Activated CD4-positive, alpha-beta memory T cell treated with anti-CD3 and anti-CD28 coated beads, Interleukin-2, amount 10 ng/mL, durations not matched to agents 7 days and 5 days (primary cell): ENCODE results near the gene EPB41L2. TPM values are rescaled to one million over a fixed set of nuclear protein-coding genes. Genes with fewer than 3 reads are reported as not detected.
A peak's percentile ranks its signal among the peaks of the same experiment; 100 is the strongest.

Experiments
- CTCF ChIA-PET: fragments of 350-600 bp; sonication (Branson Sonifier 250); formaldehyde crosslinking; loops from one replicate; lab custom pipeline; 2021; ENCODE audit warnings: antibody characterized with exemption, inconsistent platforms; lab: Charles Lee
- POLR2A ChIA-PET: fragments of 350-600 bp; sonication (Branson Sonifier 250); formaldehyde crosslinking; loops from one replicate; lab custom pipeline; 2021; ENCODE audit warnings: antibody characterized with exemption; lab: Charles Lee
- DNase-seq: peaks from one replicate; pipeline ENCODE4 v3.0.0-alpha.2; 2020
- H3K27ac Mint-ChIP-seq: one replicate; pipeline ENCODE4 v1.8.0; 2021; ENCODE audit warnings: mild to moderate bottlenecking, mixed read lengths
- H3K27me3 Mint-ChIP-seq: one replicate; pipeline ENCODE4 v1.8.0; 2021; ENCODE audit warnings: mixed read lengths
- H3K36me3 Mint-ChIP-seq: one replicate; pipeline ENCODE4 v1.8.0; 2021; ENCODE audit warnings: low read depth, mixed read lengths
- H3K4me1 Mint-ChIP-seq: one replicate; pipeline ENCODE4 v1.8.0; 2021; ENCODE audit warnings: mixed read lengths
- H3K4me3 Mint-ChIP-seq: one replicate; pipeline ENCODE4 v1.8.0; 2021; ENCODE audit warnings: mild to moderate bottlenecking, mixed read lengths
- H3K9me3 Mint-ChIP-seq: one replicate; pipeline ENCODE4 v1.8.0; 2021; ENCODE audit warnings: mixed read lengths
- total RNA-seq, 2 experiments: library from RNA; stranded (reverse); gene quantifications; one replicate each; pipeline ENCODE4 v1.2.3, GENCODE V29; 2021

EPB41L2 gene
- total RNA-seq, 2 experiments from 2014 or later = 24.8 to 25.6 TPM

DNA sequence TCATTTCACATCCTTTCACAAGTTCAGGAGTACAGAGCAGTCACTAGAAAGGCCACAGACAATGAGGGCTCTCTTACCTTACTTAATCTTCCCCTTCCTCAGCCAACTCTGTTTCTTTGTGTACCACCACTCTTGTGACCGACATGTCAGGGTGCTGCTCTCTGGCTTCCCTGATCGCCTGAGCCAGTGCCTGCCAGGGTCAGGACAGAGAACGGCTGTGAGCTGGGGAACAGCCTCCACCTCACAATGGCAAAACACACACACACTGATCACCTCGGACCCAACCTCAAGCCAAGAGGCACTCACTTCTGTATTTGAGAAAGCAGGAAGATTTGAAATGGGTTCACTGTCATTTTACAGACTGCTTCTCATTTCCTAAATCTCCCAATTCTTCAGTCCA is 205.0 kb downstream of the EPB41L2 start:
- H3K4me3 Mint-ChIP-seq = no peak overlapping the region
- CTCF ChIA-PET = interaction anchor here (0.5 kb wide), 1 partner anchor 160 kb away, joined by 3 read pairs; no protein-coding TSS in a partner anchor
- no peaks in the 10 kb centered on the region for H3K27me3 Mint-ChIP-seq
- no peaks in the 10 kb centered on the region for H3K4me1 Mint-ChIP-seq
- POLR2A ChIA-PET = no interaction called here
- no peak for DNase-seq
- no peaks in the 10 kb centered on the region for H3K36me3 Mint-ChIP-seq
- no peak overlapping the region for H3K27ac Mint-ChIP-seq
- H3K9me3 Mint-ChIP-seq = no peaks in the 10 kb centered on the region

DNA sequence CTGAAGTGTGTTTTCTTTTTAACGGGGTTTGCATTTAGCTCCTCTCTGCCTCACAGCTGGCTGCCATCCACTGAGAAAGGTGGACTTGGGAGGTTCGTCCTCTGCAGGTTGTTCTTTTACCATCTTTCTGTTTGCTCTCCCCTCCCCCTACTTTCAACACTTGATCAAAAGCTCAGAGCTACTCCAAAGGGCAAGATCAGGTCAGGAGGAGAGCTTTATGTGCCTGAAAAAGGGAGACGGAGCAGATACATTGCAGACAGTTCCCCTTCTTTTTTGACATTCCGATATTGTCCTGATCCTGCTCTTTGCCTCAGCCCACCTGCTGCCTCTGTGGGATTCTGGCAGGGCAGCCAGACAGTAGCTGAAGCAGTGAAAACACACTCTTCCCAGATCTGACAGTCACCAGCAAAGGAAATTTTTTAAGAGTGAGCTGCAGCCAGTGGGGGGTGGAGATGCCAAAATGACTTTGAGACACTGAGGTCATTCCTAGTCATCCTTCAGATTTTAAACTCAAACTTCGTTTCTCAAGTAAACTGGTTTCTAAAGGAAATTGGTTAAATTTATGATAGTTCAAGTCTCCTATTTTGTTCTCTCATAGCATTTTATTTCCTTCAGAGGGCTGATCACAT is 209.4 kb downstream of the EPB41L2 start:
- no peak overlapping the region for H3K4me3 Mint-ChIP-seq

DNA sequence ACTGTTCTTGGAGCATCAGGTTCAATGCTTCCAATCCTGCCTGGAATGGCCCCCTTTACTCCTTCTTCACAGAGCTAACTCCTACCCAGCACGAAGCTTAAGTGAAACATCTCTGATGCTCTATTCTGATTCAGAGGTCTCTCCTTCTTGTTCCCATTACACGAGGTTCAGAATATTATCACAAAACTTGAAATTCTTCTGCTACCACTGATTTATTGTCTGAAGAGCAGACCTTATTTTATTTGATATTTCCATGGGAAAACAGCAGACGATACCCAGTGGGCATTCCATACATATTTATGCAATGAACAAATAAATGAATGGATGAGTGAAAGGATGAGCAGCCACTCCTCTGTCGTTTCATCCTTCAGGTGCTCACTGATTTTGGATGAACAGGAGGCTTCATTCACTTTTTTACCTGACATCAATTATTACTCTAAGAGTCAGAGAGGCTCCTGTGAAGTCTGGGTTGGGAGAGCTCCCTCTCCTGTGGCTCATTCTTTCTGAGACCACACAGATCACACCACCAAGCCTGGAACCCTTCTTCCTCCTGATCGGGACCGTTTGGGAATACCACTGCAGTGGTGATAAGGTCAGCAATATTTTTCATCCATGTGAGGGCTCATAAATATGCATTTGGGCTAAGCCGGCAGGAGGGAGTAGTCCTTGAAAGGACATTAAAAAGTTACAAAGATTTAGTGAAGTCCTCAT is 210.0 kb downstream of the EPB41L2 start:
- Mint-ChIP-seq H3K4me3 (no peak overlapping the region), H3K4me1 (peaks cover 14% of the 10 kb centered on the region), H3K27ac (no peak overlapping the region), H3K36me3 (no peaks in the 10 kb centered on the region), H3K9me3 (no peaks in the 10 kb centered on the region), H3K27me3 (no peaks in the 10 kb centered on the region)
- POLR2A ChIA-PET = no interaction called here
- CTCF ChIA-PET = interaction anchor here (1.2 kb wide), 1 partner anchor 20 kb away, joined by 3 read pairs; no protein-coding TSS in a partner anchor
- DNase-seq = no peak

More for the DNA sequence above, 209.4 kb downstream of the EPB41L2 start:
- no peaks in the 10 kb centered on the region for H3K9me3 Mint-ChIP-seq
- H3K36me3 Mint-ChIP-seq = no peaks in the 10 kb centered on the region
- H3K27me3 Mint-ChIP-seq = no peaks in the 10 kb centered on the region
- H3K27ac Mint-ChIP-seq = no peak overlapping the region
- DNase-seq = no peak
- peaks cover 12% of the 10 kb centered on the region for H3K4me1 Mint-ChIP-seq
- ChIA-PET CTCF (interaction anchor here (1.1 to 1.2 kb wide), 2 partner anchors 19 to 20 kb away, joined by 3 read pairs; no protein-coding TSS in a partner anchor), POLR2A (no interaction called here)

DNA sequence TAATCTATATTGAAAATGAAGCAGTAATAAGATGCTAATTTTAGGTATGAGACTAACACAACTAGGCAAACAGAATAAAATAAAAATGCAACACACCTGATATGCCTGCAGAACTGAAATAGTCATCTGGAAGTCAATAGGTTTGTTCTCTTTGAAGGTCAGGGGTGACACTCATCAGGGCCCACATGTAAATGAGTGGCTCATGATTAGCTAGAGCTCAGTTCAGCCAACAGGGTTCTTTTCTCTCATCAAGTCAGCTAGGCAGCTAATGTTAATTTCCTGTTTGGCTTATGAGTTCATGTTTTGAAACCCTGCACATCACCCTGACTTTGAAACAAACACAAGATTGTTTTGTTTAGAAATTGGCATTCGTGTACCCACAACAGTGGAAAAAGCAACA is 212.0 kb downstream of the EPB41L2 start:
- no peaks in the 10 kb centered on the region for H3K36me3 Mint-ChIP-seq
- peaks cover 14% of the 10 kb centered on the region for H3K4me1 Mint-ChIP-seq
- H3K9me3 Mint-ChIP-seq = no peaks in the 10 kb centered on the region
- CTCF ChIA-PET = interaction anchor here (0.5 to 1.1 kb wide), 2 partner anchors 10 to 149 kb away, joined by 3 read pairs; no protein-coding TSS in a partner anchor
- no peaks in the 10 kb centered on the region for H3K27me3 Mint-ChIP-seq
- no peak overlapping the region for H3K4me3 Mint-ChIP-seq
- no peak overlapping the region for H3K27ac Mint-ChIP-seq
- POLR2A ChIA-PET = no interaction called here
- no peak for DNase-seq

DNA sequence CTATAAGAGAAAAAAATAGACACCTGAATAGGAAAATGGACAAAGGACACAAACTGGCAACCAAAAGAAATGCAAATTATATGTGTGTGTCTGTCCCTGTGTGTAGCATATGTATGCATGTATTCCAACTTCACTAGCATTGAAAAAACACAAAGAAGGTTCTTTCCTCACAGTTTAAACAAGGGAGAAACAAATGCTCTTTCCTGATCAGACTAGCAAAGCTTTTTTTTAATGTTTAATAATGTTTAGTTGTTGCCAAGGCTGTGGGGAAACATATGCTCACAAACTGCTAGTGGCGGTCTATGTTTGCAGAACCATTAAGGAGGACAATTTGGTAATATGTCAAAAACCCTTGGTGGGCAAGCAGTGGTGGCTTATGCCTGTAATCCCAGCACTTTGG is 213.5 kb downstream of the EPB41L2 start:
- H3K4me1 Mint-ChIP-seq = peaks cover 14% of the 10 kb centered on the region
- no peaks in the 10 kb centered on the region for H3K27me3 Mint-ChIP-seq
- H3K9me3 Mint-ChIP-seq = no peaks in the 10 kb centered on the region
- H3K27ac Mint-ChIP-seq = no peak overlapping the region
- DNase-seq = no peak
- CTCF ChIA-PET = interaction anchor here (1.0 kb wide), 1 partner anchor 556 kb away, joined by 4 read pairs; no protein-coding TSS in a partner anchor
- POLR2A ChIA-PET = no interaction called here
- no peak overlapping the region for H3K4me3 Mint-ChIP-seq
- no peaks in the 10 kb centered on the region for H3K36me3 Mint-ChIP-seq

DNA sequence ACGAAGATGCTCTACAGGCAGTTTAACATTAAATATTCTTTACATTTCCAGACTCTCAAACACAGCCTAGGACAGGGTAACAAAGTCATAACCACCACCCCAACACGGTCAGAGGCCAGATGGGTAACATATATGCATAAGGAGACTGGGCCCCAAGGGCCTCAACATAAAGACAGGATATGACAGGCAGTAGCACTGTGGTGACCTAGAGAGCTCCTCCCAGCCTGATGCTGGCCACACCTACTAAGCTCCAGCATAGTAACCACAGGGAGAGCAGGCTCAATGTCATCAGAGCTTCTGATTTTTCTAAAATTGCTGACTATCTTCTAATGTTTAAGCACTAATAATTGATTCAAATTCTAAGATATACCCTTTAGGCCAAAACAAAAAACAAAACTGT is 214.1 kb downstream of the EPB41L2 start:
- CTCF ChIA-PET = interaction anchor here (1.0 kb wide), 1 partner anchor 555 kb away, joined by 4 read pairs; no protein-coding TSS in a partner anchor
- POLR2A ChIA-PET = no interaction called here
- peak overlapping the region; percentile 18 for H3K27ac Mint-ChIP-seq
- no peak overlapping the region for H3K4me3 Mint-ChIP-seq
- peak; percentile 70 for DNase-seq
- H3K4me1 Mint-ChIP-seq = peaks cover 14% of the 10 kb centered on the region
- H3K9me3 Mint-ChIP-seq = no peaks in the 10 kb centered on the region
- no peaks in the 10 kb centered on the region for H3K36me3 Mint-ChIP-seq
- no peaks in the 10 kb centered on the region for H3K27me3 Mint-ChIP-seq

DNA sequence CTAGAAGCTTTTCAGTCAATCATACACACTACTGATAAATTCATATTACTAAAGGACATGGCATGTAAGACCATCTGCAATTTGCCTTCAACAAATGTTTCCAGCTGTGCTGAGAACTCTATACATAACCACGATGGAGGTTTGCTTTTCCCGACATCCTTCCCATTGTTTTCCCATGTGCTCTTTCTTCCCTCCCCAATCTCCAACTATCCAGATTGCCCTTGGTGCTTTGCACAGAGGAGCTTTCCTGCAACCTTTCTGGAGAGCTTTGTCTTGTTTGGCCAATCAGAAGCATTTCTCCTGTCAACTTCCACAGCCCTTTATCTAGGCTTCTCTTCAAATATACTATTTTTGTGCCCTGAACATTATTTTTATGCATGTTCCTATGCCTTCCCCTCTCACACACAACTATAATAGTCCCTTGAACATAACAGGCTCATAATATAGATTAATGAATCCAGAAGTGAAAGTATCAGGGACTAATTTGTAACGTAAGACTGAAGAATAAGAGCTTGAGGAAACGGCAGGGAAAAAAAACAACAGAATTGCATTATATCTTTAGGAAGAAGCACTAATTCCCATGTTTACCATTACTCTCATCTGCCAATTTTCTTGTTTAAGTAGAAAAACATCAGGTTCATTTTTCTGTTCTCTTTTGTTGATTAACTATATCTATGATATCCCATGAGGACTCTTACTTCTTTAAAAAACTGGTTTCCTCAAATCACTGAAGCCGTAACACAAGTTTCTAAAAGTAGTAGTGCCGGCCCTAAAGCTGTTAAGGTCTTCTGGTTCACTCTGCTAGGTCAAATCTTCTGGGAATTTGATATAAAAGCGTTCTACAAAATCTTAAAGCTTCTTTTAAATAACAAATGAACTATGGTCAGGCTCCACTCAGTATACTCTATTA is 215.8 kb downstream of the EPB41L2 start:
- Mint-ChIP-seq H3K36me3 (no peaks in the 10 kb centered on the region), H3K4me1 (peaks cover 17% of the 10 kb centered on the region), H3K9me3 (no peaks in the 10 kb centered on the region), H3K4me3 (no peak overlapping the region), H3K27ac (no peak overlapping the region), H3K27me3 (no peaks in the 10 kb centered on the region)
- ChIA-PET POLR2A (no interaction called here), CTCF (interaction anchor here (0.6 to 1.0 kb wide), 5 partner anchors 15 to 553 kb away, joined by 3 read pairs; partner anchors contain the start of gene SMLR1)
- no peak for DNase-seq

DNA sequence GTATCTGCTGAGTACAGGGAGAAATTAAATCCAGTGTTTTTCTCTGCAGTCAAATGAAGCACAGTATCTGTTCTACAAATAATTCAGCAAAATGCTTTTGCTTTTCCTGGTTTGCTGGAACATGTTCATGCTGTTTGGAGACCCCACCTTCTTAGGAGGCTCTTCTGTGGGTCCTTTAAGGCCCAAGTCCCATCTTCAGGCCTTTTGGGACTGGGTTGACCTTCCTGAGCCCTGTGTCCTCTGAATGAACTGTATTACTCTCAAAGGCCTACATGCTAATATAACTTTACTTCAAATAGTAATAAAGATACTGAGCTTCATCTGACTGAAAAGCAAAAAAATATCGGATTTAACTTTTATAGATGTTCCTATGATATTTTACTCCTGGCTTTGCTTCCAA is 216.5 kb downstream of the EPB41L2 start:
- Mint-ChIP-seq H3K4me1 (peaks cover 14% of the 10 kb centered on the region), H3K4me3 (no peak overlapping the region), H3K9me3 (no peaks in the 10 kb centered on the region), H3K27ac (no peak overlapping the region), H3K36me3 (no peaks in the 10 kb centered on the region), H3K27me3 (no peaks in the 10 kb centered on the region)
- ChIA-PET POLR2A (no interaction called here), CTCF (interaction anchor here (0.6 to 1.0 kb wide), 4 partner anchors 16 to 552 kb away, joined by 3 read pairs; partner anchors contain the start of gene SMLR1)
- DNase-seq = no peak

DNA sequence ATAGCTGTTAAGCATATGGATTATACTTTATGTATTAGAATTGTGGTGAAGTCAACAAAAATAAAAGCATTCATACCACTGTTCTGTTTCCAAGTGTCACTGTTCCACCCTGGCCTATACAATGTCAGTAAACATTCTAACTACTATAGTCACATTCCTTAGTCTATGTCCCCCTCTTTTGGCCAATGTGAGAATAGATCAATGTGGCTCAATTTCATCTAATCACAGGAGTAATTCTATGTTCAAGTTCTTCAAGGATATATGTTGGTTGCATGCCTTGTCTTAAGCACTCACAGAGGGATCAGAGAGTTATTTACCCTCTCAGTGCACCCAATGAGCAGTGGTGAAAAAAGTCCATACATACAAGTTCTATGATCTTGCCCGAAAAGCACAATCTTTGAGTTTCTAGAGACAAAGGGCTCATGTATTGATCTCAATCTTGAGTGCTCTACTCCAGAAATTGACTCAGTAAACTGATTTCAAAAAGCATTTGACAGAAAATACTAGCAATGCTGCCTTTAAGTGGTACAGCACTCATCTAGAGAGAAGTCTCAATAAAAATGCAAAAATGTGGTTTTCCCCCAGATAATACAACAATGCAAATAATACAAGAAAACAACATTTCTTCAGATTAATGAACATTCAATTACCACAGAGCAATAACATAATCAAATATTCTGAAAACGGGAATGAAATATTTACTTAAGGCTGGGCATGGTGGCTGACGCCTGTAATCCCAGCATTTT is 219.3 kb downstream of the EPB41L2 start:
- no peak for DNase-seq
- ChIA-PET POLR2A (no interaction called here), CTCF (interaction anchor here (0.5 to 1.6 kb wide), 10 partner anchors 10 to 822 kb away, joined by 3 to 13 read pairs (median 4); no protein-coding TSS in a partner anchor)
- Mint-ChIP-seq H3K9me3 (no peaks in the 10 kb centered on the region), H3K36me3 (no peaks in the 10 kb centered on the region), H3K27me3 (no peaks in the 10 kb centered on the region), H3K4me3 (no peak overlapping the region), H3K4me1 (peaks cover 5% of the 10 kb centered on the region), H3K27ac (no peak overlapping the region)

DNA sequence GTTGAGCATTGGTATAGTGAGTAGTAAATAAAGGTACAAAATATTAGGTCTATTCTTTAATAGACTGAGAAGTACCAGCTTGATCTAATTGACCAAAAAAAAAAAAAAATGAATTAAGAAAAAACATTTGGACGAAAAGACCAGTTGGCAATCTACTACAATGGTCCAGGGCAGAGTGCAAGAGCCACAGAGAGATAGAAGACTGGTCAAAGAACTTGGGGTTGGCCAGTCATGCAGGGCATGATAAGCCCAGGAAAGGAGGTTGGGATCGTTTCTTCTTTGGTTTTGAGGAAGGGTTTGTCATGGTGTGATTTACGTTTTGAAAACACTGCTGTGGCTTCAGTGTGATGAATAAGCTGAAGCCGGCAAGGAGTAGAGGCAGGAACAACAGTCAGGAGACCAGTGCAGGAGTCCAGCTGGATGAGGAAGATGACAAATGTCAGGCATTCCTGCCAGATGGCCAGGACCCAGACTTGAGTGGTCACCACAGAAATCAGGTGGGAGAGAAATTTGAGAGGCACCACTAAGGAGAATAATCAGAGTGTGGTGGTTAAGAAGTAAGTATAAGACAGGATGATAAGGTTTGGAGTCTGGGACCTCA is 221.8 kb downstream of the EPB41L2 start:
- H3K27me3 Mint-ChIP-seq = no peaks in the 10 kb centered on the region
- peaks cover 2% of the 10 kb centered on the region for H3K4me1 Mint-ChIP-seq
- no peaks in the 10 kb centered on the region for H3K9me3 Mint-ChIP-seq
- H3K4me3 Mint-ChIP-seq = no peak overlapping the region
- no peak for DNase-seq
- CTCF ChIA-PET = interaction anchor here (1.0 to 1.1 kb wide), 2 partner anchors 9 to 559 kb away, joined by 3 read pairs; no protein-coding TSS in a partner anchor
- no peaks in the 10 kb centered on the region for H3K36me3 Mint-ChIP-seq
- no peak overlapping the region for H3K27ac Mint-ChIP-seq
- POLR2A ChIA-PET = no interaction called here

DNA sequence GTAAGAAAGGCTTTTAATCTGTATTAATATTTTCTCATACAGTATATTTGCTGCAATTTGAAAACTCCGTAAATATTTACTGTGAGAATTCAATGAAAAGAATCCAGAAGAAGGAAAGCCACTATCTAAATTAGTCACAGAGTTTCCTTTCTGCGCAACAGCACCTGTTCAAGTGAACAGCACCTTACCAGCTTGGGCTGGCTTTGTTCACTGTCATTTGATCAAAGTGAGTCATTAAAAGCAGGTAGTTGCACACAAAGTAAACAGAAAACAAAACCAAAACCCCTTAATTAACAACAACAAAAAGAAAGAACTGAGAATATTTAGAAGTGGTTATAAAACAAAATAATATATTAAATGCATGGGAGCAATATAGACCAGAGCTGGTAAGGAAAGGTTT is 223.0 kb downstream of the EPB41L2 start:
- ChIA-PET CTCF (interaction anchor here (1.0 kb wide), 1 partner anchor 11 kb away, joined by 3 read pairs; no protein-coding TSS in a partner anchor), POLR2A (no interaction called here)
- DNase-seq = no peak
- no peak overlapping the region for H3K27ac Mint-ChIP-seq
- H3K4me3 Mint-ChIP-seq = no peak overlapping the region
- H3K27me3 Mint-ChIP-seq = no peaks in the 10 kb centered on the region
- no peaks in the 10 kb centered on the region for H3K36me3 Mint-ChIP-seq
- H3K4me1 Mint-ChIP-seq = peaks cover 2% of the 10 kb centered on the region
- H3K9me3 Mint-ChIP-seq = no peaks in the 10 kb centered on the region

DNA sequence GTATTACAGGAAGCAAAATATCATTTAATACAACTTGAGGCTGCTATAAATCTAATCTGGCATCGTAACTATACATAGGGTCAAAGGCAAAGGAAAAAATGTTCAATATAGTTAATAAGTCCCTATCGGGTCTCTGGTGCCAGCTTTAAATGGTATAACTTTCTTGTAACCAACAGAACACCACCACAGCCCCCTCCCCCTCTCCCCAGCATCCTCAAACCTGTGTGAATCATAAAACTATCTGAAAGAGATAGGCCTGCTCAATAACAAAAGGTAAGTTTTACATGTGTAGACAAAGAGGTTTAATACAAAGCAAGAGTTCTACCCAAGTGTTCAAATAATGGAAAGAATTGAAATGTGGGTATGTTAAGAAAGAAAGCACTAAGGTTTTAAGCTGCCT is 223.7 kb downstream of the EPB41L2 start:
- Mint-ChIP-seq H3K36me3 (no peaks in the 10 kb centered on the region), H3K27me3 (no peaks in the 10 kb centered on the region), H3K27ac (no peak overlapping the region), H3K4me3 (no peak overlapping the region), H3K4me1 (peaks cover 2% of the 10 kb centered on the region), H3K9me3 (no peaks in the 10 kb centered on the region)
- no peak for DNase-seq
- POLR2A ChIA-PET = no interaction called here
- CTCF ChIA-PET = no interaction called here
